Kidney glomerular epithelial cell (primary cell): ENCODE results near the gene TLK1.
"Not testable (repeated sequence)": the region's sequence is repeated elsewhere in the genome, so short reads cannot be mapped to it uniquely, and the experiment has no call there.

Experiments used
- DNase-seq: peaks from one replicate; lab custom pipeline; 2025; lab: John Stamatoyannopoulos, UW

The TLK1 gene

GRCh38 chr2:171169333-171169732 lies 8.6 kb upstream of the TLK1 start:
- DNase-seq: no peak

- DNase-seq: no peak
Observed at GRCh38 chr2:171167352-171167997, 6.8 kb upstream of the TLK1 start.

- DNase-seq: no peak
Observed at GRCh38 chr2:171166328-171166983, 5.8 kb upstream of the TLK1 start.

GRCh38 chr2:171165967-171166327 lies 5.3 kb upstream of the TLK1 start:
- DNase-seq: no peak

- DNase-seq: no peak
Observed at GRCh38 chr2:171163261-171163660, 2.6 kb upstream of the TLK1 start.

- DNase-seq: not testable (repeated sequence)
Observed at GRCh38 chr2:171162522-171163197, 2.0 kb upstream of the TLK1 start.

GRCh38 chr2:171160956-171161740 lies 455 bp upstream of the TLK1 start:
- peak; percentile 34 for DNase-seq

GRCh38 chr2:171159372-171160118 lies 1.1 kb downstream of the TLK1 start:
- DNase-seq: no peak

- DNase-seq: peak; percentile 48
Observed at GRCh38 chr2:171158790-171159371, 1.8 kb downstream of the TLK1 start.

GRCh38 chr2:171158036-171158789 lies 2.5 kb downstream of the TLK1 start:
- no peak for DNase-seq

- no peak for DNase-seq
Observed at GRCh38 chr2:171157109-171157500, 3.6 kb downstream of the TLK1 start.

- no peak for DNase-seq
Observed at GRCh38 chr2:171154348-171154747, 6.3 kb downstream of the TLK1 start.

GRCh38 chr2:171150694-171151285 lies 9.9 kb downstream of the TLK1 start:
- DNase-seq: no peak

GRCh38 chr2:171149986-171150693 lies 10.6 kb downstream of the TLK1 start:
- DNase-seq: no peak

GRCh38 chr2:171149171-171149938 lies 11.3 kb downstream of the TLK1 start:
- DNase-seq: no peak

- peak; percentile 27 for DNase-seq
Observed at GRCh38 chr2:171147081-171147480, 13.6 kb downstream of the TLK1 start.

GRCh38 chr2:171146633-171147032 lies 14.1 kb downstream of the TLK1 start:
- no peak for DNase-seq

GRCh38 chr2:171146071-171146470 lies 14.6 kb downstream of the TLK1 start:
- no peak for DNase-seq

GRCh38 chr2:171143670-171144062 lies 17.0 kb downstream of the TLK1 start:
- no peak for DNase-seq
